Activated CD4-positive, alpha-beta T cell treated with anti-CD3 and anti-CD28 coated beads for 24 hours (primary cell): ENCODE data around the gene PLEKHA4.
"Not testable (repeated sequence)": the region's sequence is repeated elsewhere in the genome, so short reads cannot be mapped to it uniquely, and the experiment has no call there.

Source experiments
- DNase-seq, 2 donors: peaks; one replicate each; pipeline ENCODE4 v3.0.0-alpha.2; 2020; ENCODE audit warnings: low read depth in 2 of 2

The PLEKHA4 gene

DNA sequence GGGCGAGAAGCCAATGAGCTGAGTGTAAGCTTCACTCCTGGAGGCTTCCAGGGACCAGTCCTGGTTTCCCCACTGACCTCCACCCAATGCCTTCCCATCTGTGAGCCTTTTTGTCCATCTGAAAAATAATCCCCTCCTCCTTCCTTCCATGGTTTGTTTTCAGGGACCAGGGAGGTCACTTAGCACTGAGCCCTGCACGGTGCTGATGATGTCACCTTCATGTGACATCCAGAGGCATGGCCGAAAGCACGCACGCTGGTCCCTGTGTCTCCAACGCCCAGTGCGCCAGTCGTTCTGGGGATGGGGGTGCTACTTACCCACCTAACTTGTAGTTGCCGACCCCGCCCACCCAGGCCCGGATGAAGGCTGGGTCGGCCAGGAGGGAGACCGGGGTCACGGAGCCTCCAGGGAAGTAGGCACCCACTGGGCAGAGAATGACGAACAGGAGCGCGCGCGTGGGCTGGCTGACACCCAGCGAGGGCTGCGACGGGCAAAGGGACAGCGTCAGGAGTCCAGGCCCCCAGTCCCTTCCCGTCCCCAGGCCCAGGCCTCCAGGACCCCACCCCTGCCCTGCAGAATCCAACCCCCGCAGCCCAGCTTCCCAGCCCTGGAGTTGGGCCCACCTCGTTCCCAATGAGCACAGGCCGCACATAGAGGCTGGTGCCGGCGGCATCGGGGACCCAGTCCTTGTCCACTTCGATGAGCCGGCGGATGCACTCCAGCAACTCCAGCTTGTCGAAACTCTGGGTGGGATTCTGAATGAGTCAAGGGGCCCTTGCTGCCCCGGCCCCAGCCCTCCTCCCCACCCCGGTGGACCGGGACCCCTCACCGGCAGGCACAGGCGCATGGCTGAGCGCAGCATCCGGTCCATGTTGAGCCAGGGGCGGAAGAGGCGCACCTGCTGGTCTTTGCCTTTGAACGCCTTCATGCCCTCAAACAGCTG lies 68.8 kb downstream of the PLEKHA4 start:
- no peak for DNase-seq

DNA sequence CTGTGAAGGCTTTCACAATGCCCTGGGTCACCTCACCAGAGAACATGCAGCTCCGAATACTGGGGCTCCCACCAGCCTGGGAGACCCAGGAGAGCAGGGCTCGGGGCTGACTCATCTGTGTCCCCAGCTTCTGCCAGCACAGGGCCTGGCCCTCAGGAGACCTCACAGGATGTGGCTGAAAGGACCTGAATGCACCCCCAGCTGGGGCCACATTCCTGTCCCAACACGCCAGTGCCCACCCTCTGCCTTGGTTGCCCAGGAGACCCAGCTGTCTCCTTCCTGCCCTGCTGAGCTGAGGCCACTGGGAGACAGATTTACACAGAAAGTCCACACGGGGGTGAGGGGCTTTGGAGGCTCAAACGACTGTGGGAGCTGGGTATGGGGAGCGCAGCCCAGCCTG lies 69.5 kb downstream of the PLEKHA4 start:
- DNase-seq: no peak

DNA sequence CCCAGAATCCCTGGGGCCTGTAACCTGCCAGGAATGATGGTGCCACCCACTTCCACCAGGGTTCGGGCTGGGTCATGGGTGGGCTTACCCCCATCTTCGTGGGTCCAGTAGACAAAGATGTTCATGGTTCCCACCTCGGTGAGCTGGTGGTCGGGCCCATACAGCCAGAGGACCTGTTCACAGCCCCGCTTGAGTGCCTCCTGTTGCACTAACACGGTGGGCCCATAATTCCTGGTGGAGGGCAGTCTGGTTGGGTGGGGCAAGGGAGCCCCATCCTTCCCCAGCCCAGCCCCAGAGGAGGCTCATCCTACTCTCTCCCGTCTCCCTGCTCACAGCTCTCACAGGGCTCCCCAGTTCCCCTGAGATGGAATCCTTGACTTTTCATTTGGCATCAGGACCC lies 71.3 kb downstream of the PLEKHA4 start:
- no peak for DNase-seq

DNA sequence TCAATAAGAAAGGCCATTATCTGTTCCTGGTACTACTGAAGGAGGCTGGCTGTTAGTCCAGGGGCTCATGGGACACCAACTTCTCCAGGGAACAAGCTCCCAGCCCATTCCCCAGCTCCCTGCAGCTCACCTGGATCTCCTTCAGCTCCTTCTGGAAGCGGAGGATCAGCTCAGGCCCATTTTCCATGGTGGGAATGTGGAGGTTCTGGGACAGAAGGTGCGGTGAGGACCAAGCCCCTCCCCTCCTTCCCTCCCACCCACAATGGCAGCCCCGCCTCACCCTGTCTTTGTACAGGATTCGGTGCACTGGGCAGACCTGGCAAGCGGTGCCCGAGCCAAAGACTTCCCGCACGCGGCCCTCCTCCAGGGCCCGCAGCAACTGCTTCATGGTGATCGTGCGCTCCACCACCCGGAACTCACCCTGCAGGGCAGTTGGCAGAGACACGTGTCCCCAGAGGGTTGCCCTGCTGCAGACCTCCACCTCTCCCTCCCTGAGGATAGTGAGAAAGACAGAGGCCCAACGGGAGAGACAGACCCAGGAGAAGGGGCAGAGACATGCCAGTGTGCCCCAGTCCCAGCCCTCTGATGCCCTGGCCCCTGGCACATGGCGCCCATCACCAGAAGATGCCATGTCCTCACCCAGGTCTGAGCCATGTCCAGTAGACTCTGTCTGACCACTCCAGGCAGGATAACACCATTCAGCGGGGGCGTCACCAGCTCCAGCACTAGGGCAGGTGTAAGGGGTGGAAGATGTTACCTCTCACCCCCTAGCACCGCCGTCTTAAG lies 71.9 kb downstream of the PLEKHA4 start:
- DNase-seq: no peak

DNA sequence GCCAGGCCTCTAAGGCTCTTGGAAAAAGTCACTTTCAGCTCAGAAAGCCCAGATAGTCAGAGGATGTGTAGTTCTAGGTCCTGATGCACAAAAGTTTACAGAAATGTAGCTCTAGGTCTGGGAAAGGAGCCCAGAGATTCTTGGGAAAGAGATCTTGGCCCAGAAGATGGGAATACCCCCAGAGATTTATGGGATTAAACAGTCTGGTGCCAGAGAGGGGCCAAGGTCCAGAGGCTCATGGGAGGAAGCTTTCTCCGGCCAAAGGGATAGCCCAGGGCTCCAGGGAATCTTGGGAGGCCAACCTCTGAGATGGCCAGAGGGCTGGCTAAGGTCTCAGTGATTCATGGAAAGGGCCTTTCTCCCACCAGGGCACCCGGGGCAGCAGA lies 72.7 kb downstream of the PLEKHA4 start:
- no peak for DNase-seq

DNA sequence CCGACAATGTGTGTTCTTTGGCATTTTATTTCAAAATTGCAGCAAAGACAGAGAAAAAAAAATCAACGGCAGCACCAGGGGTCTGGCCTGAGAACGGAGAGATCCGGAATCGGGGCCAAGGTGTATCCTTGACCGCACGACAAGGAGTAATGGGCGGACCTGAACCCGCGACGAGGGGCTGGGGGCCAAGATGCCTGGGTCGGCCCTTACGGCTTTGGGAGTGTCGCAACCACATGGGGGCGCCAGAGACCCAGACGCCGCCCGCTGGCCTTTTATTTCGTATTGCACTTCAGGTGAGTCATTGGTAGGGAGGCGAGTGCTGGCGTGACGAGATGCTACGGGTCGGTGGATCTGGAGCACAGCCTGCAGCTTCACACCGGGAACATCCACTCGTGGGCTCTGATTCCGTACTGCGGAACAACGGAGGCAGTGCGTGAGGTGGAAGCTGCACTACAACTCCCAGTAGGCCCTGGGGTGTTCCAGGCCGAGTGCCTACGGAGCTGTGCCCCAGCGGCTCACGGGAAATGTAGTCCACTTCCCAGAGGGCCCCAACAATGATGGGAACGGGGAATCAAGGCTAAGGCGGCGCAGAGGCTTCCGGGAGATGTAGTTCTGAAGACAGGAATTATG lies 73.2 kb downstream of the PLEKHA4 start:
- DNase-seq: peak; percentile 70

DNA sequence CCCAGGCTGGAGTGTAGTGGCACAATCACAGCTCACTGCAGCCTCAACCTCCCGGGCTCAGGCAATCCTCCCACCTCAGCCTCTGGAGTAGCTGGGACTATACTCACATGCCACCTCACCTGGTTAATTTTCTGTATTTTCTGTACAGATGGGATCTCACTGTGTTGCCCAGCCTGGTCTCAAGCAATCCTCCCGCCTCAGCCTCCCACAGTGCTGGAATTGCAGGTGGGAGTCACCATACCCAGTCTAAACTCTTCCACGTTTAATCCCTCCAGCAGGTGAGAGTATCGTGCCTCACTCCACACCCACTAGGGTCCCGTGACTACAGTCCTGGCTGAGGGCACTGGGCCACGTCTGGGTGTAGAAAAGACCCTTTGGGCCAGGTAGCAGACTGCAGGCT lies 74.1 kb downstream of the PLEKHA4 start:
- no peak for DNase-seq

DNA sequence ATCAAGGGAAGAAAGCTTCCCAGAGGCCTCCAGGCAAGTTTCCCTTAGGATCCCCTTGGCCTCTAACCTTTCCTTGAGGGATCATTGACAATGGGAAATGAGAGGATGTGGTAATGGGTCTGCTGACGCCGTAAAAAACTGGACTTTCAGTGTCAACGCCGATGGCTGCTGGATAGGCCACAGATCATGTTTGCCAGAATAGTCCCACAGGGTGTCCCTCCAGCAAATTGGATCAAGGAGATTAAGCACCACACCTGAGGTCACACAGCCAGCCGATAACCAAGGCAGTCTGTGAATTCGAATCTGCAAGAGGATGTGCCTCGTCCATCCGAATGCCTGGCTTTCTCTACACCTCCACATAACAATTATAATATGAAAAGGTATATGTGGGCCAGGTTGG lies 75.1 kb downstream of the PLEKHA4 start:
- DNase-seq: no peak

DNA sequence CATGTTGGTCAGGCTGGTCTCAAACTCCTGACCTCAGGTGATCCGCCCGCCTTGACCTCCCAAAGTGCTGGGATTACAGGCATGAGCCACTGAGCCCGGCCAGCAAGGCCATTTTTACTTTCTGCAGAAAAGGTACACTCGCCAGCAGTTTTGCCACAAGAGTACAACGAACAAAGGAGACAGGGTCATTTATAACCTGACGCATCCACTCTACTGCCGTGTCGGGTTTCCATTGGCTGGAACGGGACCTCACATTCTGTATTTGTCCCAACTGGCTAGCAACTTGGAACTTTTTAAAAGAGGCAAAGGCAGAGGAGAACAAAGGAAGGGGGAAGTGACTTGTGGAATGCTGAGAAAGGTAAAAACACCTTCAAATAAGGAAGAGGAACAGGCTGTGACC lies 81.1 kb downstream of the PLEKHA4 start:
- DNase-seq: not testable (repeated sequence)
